GM10266 (cell line): Measurements from ENCODE around the gene PHC3.
"Not testable (repeated sequence)": the region's sequence is repeated elsewhere in the genome, so short reads cannot be mapped to it uniquely, and the experiment has no call there.

Source experiments
- DNase-seq: peaks from one replicate; pipeline ENCODE4 v3.0.0; 2012; ENCODE audit errors: extremely low spot score
- TF ChIP-seq, protein P1 (sequence below): IDR thresholded peaks from 2 replicates; pipeline ENCODE4 v1.5.1; 2012; ENCODE audit warnings: mild to moderate bottlenecking, low read depth; ENCODE audit not compliant: control insufficient read depth, insufficient read depth; ENCODE audit errors: missing control alignments

Gene PHC3

GRCh38 chr3:170130532-170130931, 51.0 kb downstream of the PHC3 start:
- DNase-seq: no peak
- TF ChIP-seq, protein P1, sequence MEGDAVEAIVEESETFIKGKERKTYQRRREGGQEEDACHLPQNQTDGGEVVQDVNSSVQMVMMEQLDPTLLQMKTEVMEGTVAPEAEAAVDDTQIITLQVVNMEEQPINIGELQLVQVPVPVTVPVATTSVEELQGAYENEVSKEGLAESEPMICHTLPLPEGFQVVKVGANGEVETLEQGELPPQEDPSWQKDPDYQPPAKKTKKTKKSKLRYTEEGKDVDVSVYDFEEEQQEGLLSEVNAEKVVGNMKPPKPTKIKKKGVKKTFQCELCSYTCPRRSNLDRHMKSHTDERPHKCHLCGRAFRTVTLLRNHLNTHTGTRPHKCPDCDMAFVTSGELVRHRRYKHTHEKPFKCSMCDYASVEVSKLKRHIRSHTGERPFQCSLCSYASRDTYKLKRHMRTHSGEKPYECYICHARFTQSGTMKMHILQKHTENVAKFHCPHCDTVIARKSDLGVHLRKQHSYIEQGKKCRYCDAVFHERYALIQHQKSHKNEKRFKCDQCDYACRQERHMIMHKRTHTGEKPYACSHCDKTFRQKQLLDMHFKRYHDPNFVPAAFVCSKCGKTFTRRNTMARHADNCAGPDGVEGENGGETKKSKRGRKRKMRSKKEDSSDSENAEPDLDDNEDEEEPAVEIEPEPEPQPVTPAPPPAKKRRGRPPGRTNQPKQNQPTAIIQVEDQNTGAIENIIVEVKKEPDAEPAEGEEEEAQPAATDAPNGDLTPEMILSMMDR: no peak

- DNase-seq: peak; percentile 41
- TF ChIP-seq, protein P1: no peak
Observed at GRCh38 chr3:170128977-170129431, 52.5 kb downstream of the PHC3 start.

DNA sequence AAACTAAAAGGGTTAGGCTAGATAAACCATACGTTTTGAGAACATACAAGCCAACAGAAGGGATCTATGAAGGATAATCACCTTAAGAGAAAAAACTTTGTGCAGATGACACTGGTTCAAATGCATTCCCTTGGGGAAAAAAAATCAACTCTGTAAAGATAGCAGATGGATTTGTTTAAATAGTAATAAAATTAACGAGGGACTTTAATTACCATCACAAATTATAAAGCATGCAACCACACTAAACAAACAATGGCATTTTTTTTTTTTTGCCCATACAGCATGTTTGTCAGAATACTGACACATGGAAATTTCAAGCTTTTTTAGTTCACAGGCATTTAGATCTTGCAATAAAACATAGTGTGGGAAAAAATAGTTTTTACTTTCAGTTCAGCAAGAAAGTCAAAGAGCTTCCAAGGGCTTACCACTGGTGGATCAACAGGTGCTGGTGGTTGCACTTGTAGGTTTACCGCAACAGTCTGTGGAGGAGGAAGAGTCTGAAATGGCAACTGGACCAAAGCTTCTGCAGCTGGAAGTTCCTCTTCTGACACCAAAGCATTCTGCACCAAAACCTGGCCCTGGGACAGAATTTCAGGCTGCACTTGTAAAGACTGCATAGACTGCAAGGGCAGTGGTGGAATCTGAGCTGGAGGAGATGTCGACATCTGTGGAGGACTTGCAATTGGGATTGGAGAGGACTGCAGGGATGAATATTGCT, 53.1 kb downstream of the PHC3 start:
- peak; percentile 56 for DNase-seq
- TF ChIP-seq, protein P1: no peak

GRCh38 chr3:170117134-170117533, 64.4 kb downstream of the PHC3 start:
- no peak for DNase-seq
- TF ChIP-seq, protein P1: no peak

DNA sequence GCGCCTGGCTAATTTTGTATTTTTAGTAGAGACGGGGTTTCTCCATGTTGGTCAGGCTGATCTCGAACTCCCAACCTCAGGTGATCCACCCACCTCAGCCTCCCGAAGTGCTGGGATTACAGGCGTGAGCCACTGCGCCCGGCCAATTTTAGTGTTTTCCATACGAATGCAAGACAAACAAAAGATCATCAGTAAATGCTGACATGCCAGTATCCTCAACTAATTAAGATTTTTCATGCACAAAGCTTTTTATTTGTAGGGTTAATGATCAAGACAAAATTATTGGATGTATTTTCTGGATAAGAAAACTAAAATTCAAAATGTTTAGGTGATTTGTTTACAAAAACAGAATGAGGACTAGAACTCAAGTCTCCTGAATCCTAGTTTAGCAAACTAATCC, 67.4 kb downstream of the PHC3 start:
- DNase-seq: not testable (repeated sequence)

GRCh38 chr3:170111147-170111771, 70.3 kb downstream of the PHC3 start:
- no peak for DNase-seq
- TF ChIP-seq, protein P1: no peak

DNA sequence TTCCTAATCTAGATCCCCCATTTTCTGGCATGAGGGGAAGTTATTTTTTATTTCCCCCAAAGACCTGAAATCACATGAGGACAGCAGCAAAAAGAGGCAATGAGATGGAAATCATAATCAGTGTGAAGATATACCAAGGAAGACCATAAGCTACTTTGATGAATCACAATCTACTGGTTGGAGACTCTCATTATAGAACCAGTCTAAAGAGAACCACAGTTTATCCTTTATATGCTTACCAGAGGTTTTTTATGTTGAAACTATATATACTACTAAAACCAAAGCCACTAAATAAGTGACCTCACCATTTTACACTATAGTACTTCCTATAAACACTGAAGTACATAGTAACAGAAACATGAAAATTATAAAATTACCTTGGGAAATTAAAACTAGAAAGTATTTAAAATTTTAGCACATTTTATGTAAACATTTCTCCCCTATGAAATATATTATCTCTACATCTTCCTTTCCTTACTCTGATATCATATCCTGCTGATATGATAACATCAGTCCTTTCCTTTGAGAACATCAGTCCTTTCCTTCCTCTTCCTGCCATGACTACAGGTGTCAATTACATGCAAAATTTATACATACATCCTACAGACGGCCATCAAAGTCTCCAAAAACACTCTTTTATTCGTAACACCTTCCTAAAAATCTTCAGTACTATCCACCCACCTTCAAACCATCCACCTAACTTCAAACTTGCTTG, 71.8 kb downstream of the PHC3 start:
- no peak for DNase-seq
- TF ChIP-seq, protein P1: no peak
